BE2C (cell line): ENCODE results near the gene C3.

ENCODE experiments used
- DNase-seq: peaks from one replicate; pipeline ENCODE4 v3.0.0-alpha.2; 2020
- H3K27me3 ChIP-seq: fragments of 250-450 bp; sonication (Bioruptor Pico); 2 replicates; pipeline ENCODE4 v1.5.1; 2020; ENCODE audit warnings: mild to moderate bottlenecking
- H3K36me3 ChIP-seq: fragments of 250-450 bp; sonication (Bioruptor Pico); 2 replicates; pipeline ENCODE4 v1.5.1; 2020; ENCODE audit warnings: mild to moderate bottlenecking
- H3K4me1 ChIP-seq: fragments of 250-450 bp; sonication (Bioruptor Pico); 2 replicates; pipeline ENCODE4 v1.5.1; 2020
- H3K4me3 ChIP-seq: 2 replicates; pipeline ENCODE4 v1.5.1; 2011; ENCODE audit warnings: low read depth, low read length
- H3K9me3 ChIP-seq: fragments of 250-450 bp; sonication (Bioruptor Pico); 2 replicates; pipeline ENCODE4 v1.5.1; 2020
- CTCF ChIP-seq: IDR thresholded peaks from 2 replicates; pipeline ENCODE4 v1.5.1; 2012; ENCODE audit warnings: mild to moderate bottlenecking, low read depth, low read length

C3 gene

DNA sequence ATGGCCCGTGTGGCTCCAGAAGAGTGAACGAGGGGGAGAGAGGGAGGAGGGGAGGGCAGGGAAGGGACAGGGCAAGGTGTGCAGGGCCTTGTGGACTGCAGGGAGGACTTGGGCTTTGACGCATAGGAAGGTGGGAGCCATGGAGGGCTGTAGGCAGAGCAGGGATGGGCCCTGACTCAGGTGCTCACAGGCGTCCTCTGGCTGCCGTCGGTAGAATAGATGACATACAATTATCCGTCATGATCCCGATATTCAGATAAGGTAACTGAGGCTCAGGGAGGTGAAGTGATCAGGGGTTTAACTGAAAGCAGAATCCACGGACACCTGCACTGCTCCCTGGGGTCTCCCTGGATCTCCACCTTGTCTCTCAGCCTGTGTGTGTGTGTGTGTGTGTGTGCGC lies 3.4 kb downstream of the C3 start:
- no peaks in the 10 kb centered on the region for H3K9me3 ChIP-seq
- no peaks in the 10 kb centered on the region for H3K27me3 ChIP-seq
- H3K4me3 ChIP-seq: no peak overlapping the region
- no peak for TF ChIP-seq CTCF
- H3K4me1 ChIP-seq: no peaks in the 10 kb centered on the region
- no peak for DNase-seq
- H3K36me3 ChIP-seq: no peaks in the 10 kb centered on the region

- Histone ChIP-seq H3K4me3 (no peak overlapping the region), H3K4me1 (no peaks in the 10 kb centered on the region), H3K9me3 (no peaks in the 10 kb centered on the region), H3K27me3 (no peaks in the 10 kb centered on the region), H3K36me3 (no peaks in the 10 kb centered on the region)
- DNase-seq: no peak
- no peak for TF ChIP-seq CTCF
Observed at GRCh38 chr19:6716610-6716970, 3.9 kb downstream of the C3 start.

- peaks cover 6% of the 10 kb centered on the region; the same call in 1 of the 2 replicates for H3K27me3 ChIP-seq
- TF ChIP-seq CTCF: no peak
- DNase-seq: no peak
- no peaks in the 10 kb centered on the region for H3K9me3 ChIP-seq
- no peaks in the 10 kb centered on the region for H3K36me3 ChIP-seq
- no peak overlapping the region for H3K4me3 ChIP-seq
- H3K4me1 ChIP-seq: no peaks in the 10 kb centered on the region
Observed at GRCh38 chr19:6714749-6715555, 5.5 kb downstream of the C3 start.

DNA sequence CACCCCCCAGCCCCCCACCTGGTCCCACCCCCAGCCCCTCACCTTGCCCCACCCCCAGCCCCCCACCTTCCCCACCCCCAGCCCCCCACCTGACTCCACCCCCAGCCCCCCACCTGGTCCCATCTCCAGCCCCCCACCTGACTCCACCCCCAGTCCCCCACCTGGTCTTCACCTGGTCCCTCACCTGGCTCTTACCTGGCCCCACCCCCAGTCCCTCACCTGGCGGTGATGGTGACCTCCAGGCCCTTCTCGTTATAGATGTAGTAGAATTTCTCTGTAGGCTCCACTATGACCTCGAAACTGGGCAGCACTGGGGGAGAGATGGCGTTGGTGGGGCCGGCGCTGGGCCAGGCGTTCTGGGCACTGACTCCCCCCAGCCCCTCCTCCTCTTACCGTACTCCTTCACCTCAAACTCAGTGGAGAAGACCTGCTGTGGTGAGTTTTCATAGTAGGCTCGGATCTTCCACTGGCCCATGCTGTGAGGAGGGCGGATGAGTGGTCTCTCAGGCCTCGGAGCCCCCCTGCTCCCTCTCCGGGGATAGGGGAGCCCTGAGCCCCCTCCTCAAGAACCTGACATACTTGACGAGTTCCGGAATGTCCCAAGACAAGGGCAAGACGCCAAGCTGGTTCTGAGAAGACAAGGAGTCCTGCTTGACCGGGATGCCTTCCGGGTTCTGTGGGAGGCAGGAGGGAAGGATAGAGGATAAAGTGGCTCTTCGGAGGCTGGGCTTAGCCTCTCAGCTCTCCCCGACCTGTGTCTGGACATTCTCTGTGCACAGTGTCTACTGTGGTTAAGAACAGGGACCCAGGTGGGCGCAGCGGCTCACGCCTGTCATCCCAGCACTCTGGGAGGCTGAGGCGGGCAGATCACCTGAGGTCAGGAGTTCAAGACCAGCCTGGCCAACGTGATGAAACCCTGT lies 6.4 kb downstream of the C3 start:
- TF ChIP-seq CTCF: no peak
- Histone ChIP-seq H3K9me3 (no peaks in the 10 kb centered on the region), H3K4me3 (no peak overlapping the region), H3K27me3 (peaks cover 6% of the 10 kb centered on the region; the same call in 1 of the 2 replicates), H3K4me1 (no peaks in the 10 kb centered on the region), H3K36me3 (no peaks in the 10 kb centered on the region)
- DNase-seq: no peak

DNA sequence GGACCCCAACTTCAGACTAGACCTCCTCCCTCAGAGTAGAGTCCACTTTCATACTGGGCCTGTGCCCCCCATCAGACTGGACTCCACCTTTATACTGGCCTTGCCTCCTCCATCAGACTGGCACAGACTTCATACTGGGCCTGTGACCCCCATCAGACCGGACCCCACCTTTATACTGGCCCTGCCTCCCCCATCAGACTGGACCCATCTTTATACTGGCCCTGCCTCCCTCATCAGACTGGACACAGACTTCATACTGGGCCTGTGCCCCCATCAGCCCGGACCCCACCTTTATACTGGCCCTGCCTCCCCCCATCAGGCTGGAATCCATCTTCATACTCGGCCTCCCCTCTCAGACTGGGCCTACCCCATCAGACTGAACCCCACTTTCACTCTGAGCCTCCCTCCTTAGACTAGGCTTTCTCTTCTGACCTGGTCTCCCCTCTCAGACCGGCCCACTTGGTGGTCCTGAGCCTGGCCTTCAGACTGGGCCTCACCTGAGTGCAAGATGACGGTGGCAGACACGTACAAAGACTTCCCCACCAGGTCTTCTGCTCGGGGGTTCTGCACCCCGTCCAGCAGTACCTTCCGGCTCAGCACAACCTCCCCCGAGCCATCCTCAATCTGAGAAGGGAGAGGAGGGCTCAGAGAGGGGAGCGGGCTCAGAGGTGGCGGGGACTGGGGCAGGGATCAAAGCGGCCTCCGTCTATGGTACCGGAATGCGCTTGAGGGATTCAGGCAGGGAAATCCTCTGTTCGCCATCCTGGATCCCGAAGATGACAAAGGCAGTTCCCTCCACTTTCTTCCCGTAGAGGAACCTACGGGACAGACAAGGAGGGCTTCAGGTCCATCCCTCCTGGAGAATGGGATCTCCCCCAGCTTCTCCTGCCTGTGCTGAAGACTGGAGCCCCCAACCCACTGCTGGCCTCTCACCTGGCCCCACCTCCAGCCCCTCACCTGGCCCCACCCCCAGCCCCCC lies 7.5 kb downstream of the C3 start:
- DNase-seq: no peak
- Histone ChIP-seq H3K4me1 (no peaks in the 10 kb centered on the region), H3K4me3 (no peak overlapping the region), H3K27me3 (peaks cover 6% of the 10 kb centered on the region; the same call in 1 of the 2 replicates), H3K36me3 (no peaks in the 10 kb centered on the region), H3K9me3 (no peaks in the 10 kb centered on the region)
- TF ChIP-seq CTCF: no peak
